HepG2 (cell line): Measurements from ENCODE around the gene JCAD.

Source experiments
- ELF1 ChIP-seq: sonication (generic); formaldehyde crosslinking; IDR thresholded peaks from 2 replicates; pipeline ENCODE4 v1.4.0; 2020; ENCODE audit warnings: missing genetic modification reagents
- EZH2 ChIP-seq: conservative IDR thresholded peaks from 2 replicates; pipeline ENCODE4 v1.6.1; 2012; ENCODE audit warnings: mild to moderate bottlenecking, low read depth, low read length, moderate library complexity
- KAT7 ChIP-seq: IDR thresholded peaks from 2 replicates; pipeline ENCODE4 v1.6.1; 2018; ENCODE audit warnings: borderline replicate concordance, missing compliant biosample characterization
- KAT8 ChIP-seq: IDR thresholded peaks from 2 replicates; pipeline ENCODE4 v1.6.1; 2016; ENCODE audit warnings: missing genetic modification reagents, missing compliant biosample characterization
- POLR2A ChIP-seq, 2 experiments: IDR thresholded peaks; 2 replicates each; pipeline ENCODE4 v1.6.1; 2011; ENCODE audit warnings: low read depth in 2 of 2, low read length in 2 of 2, mild to moderate bottlenecking in 1 of 2, moderate library complexity in 1 of 2; ENCODE audit not compliant: insufficient read depth in 1 of 2
- POLR2AphosphoS5 ChIP-seq: IDR thresholded peaks from 2 replicates; pipeline ENCODE4 v1.6.1; 2012; ENCODE audit warnings: low read depth, low read length
- SNAI1 ChIP-seq: sonication (generic); formaldehyde crosslinking; IDR thresholded peaks from 2 replicates; pipeline ENCODE4 v1.5.0; 2020; ENCODE audit warnings: mild to moderate bottlenecking, missing genetic modification reagents, borderline replicate concordance
- SRF ChIP-seq: IDR thresholded peaks from 2 replicates; pipeline ENCODE4 v1.6.1; 2011; ENCODE audit warnings: mild to moderate bottlenecking, low read depth, low read length, moderate library complexity
- U2AF1 ChIP-seq: fragments of 200-400 bp; formaldehyde crosslinking; optimal IDR thresholded peaks from 2 replicates; pipeline ENCODE3; 2017; ENCODE audit warnings: mild to moderate bottlenecking, low read depth, low read length
- USF2 ChIP-seq, 2 experiments: sonication (generic) in 1 of 2; formaldehyde crosslinking in 1 of 2; IDR thresholded peaks; 2 replicates each; pipeline versions ENCODE4 v1.5.1 to v1.6.1; 2011 to 2020; ENCODE audit warnings: borderline replicate concordance in 1 of 2, low read depth in 1 of 2, low read length in 1 of 2, mild to moderate bottlenecking in 1 of 2, missing genetic modification reagents in 1 of 2, moderate library complexity in 1 of 2
- ZNF773 ChIP-seq: sonication (generic); formaldehyde crosslinking; IDR thresholded peaks from 2 replicates; pipeline ENCODE4 v1.4.0; 2020; ENCODE audit warnings: missing genetic modification reagents, borderline replicate concordance
- TF ChIP-seq, protein P1 (sequence below): IDR thresholded peaks from 2 replicates; pipeline ENCODE4 v1.6.1; 2012; ENCODE audit warnings: inconsistent platforms

- no peak for TF ChIP-seq ELF1 (CRISPR knock-in tag)
- TF ChIP-seq EZH2, result no peak
- no peak for TF ChIP-seq SNAI1 (CRISPR knock-in tag)
- no peak for TF ChIP-seq ZNF773 (CRISPR knock-in tag)
- no peak for TF ChIP-seq SRF
- TF ChIP-seq, protein P1, sequence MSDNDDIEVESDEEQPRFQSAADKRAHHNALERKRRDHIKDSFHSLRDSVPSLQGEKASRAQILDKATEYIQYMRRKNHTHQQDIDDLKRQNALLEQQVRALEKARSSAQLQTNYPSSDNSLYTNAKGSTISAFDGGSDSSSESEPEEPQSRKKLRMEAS, result no peak
- TF ChIP-seq KAT7, result no peak
- TF ChIP-seq KAT8 (CRISPR knock-in tag), result no peak
- TF ChIP-seq USF2 (IDR thresholded peaks at IDR 0.05; ENCODE audit: low read depth, low read length), result no peak
- TF ChIP-seq USF2 (CRISPR knock-in tag; IDR thresholded peaks at IDR 0.05; ENCODE audit: borderline replicate concordance), result no peak
- TF ChIP-seq POLR2AphosphoS5, result no peak
- TF ChIP-seq POLR2A (IDR thresholded peaks at IDR 0.05; ENCODE audit: insufficient read depth in 1 of 2, low read depth in 2 of 2, low read length in 2 of 2), result no peak
- no peak for TF ChIP-seq U2AF1
Measured at GRCh38 chr10:30011956-30012647, 47.3 kb downstream of the JCAD start.
